ENCODE results near the gene XBP1. TPM values are rescaled to one million over a fixed set of nuclear protein-coding genes. Genes with fewer than 3 reads are reported as not detected.
A peak's percentile ranks its signal among the peaks of the same experiment; 100 is the strongest.
"Not testable (repeated sequence)": the region's sequence is repeated elsewhere in the genome, so short reads cannot be mapped to it uniquely, and the experiment has no call there.

The XBP1 gene
- total and polyA plus RNA-seq, 4 donors = 49.3 to 143 (median 95.5) TPM

DNA sequence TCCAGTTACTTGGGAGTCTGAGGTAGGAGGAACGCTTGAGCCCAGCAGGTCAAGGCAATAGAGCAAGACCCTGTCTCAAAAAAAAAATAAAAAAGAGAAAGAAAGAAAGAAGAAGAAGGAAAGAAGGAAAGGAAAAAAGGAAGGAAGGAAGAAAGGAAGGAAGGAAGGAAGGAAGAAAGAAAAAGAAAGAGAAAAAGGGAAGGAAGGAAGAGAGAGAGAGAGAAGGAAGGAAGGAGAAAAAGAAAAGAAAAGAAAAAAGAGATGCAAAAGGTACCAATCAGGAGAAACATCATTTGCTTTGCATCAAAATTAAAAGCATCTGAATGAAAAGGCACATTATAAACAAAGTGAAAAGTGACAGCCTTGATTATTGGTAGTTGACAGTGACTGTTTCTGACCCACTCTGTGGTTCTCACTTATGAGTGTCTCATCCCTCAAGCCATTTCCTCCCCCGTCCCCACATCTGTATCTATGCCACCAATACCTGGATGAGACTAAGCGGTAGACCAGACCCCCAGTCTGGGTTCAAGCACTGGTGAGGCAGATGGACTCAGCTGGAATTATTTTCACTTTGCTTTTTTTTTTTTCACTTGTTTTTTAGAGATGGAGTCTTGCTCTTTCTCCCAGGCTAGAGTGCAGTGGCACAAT is 33.0 kb upstream of the XBP1 start:
- ATAC-seq (ENCODE audit: low FRiP score) (no peak), DNase-seq (no peak)
- no peaks in the 10 kb centered on the region for H3K9me3 ChIP-seq (ENCODE audit: control insufficient read depth, low read length)
- no peaks in the 10 kb centered on the region for H3K36me3 ChIP-seq (ENCODE audit: control insufficient read depth in 1 of 2, insufficient read depth in 2 of 2, low read length in 1 of 2)
- no peaks in the 10 kb centered on the region for H3K27me3 ChIP-seq (ENCODE audit: control insufficient read depth in 1 of 2, insufficient read depth in 2 of 2, low read length in 1 of 2)
- intact Hi-C loops (cut with DNase I) = no loop called here
- WGBS, 2 donors = 92 to 95% methylated on average over 3 of the region's 3 CpGs
- no peaks in the 10 kb centered on the region for H3K4me1 ChIP-seq (ENCODE audit: control insufficient read depth in 1 of 2, insufficient read depth in 2 of 2, low read length in 2 of 2)
- H3K27ac ChIP-seq (ENCODE audit: low read depth in 1 of 2, low read length in 2 of 2) = no peak overlapping the region
- H3K4me3 ChIP-seq (ENCODE audit: low read length in 2 of 2) = no peak overlapping the region

DNA sequence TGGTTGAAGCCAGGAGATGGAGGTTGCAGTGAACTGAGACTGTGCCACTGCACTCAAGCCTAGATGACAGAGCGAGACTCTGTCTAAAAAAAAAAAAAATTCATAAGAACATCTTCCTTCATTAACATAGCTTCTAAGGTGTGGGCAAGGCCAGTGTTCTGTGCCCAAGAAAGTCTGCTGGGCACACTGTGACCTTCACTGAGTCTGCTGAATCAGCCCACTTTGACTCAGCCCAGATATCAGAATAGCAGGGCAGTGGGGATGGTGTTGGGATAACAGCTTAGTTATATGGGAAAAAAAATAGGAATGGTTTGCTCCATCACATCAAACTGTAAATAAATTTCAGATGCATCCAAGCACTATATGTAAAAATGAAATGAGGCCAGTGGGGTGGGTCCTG is 32.4 kb upstream of the XBP1 start:
- no peak for DNase-seq
- H3K9me3 ChIP-seq (ENCODE audit: control insufficient read depth, low read length) = no peaks in the 10 kb centered on the region
- H3K27ac ChIP-seq (ENCODE audit: low read depth in 1 of 2, low read length in 2 of 2) = no peak overlapping the region
- H3K27me3 ChIP-seq (ENCODE audit: control insufficient read depth in 1 of 2, insufficient read depth in 2 of 2, low read length in 1 of 2) = no peaks in the 10 kb centered on the region
- no peaks in the 10 kb centered on the region for H3K36me3 ChIP-seq (ENCODE audit: control insufficient read depth in 1 of 2, insufficient read depth in 2 of 2, low read length in 1 of 2)
- no peaks in the 10 kb centered on the region for H3K4me1 ChIP-seq (ENCODE audit: control insufficient read depth in 1 of 2, insufficient read depth in 2 of 2, low read length in 2 of 2)
- intact Hi-C loops (cut with DNase I) = no loop called here
- no peak overlapping the region for H3K4me3 ChIP-seq (ENCODE audit: low read length in 2 of 2)
- ATAC-seq (ENCODE audit: low FRiP score) = no peak
- 100% methylated on average over 1 of the region's 1 CpG for WGBS, 2 donors

DNA sequence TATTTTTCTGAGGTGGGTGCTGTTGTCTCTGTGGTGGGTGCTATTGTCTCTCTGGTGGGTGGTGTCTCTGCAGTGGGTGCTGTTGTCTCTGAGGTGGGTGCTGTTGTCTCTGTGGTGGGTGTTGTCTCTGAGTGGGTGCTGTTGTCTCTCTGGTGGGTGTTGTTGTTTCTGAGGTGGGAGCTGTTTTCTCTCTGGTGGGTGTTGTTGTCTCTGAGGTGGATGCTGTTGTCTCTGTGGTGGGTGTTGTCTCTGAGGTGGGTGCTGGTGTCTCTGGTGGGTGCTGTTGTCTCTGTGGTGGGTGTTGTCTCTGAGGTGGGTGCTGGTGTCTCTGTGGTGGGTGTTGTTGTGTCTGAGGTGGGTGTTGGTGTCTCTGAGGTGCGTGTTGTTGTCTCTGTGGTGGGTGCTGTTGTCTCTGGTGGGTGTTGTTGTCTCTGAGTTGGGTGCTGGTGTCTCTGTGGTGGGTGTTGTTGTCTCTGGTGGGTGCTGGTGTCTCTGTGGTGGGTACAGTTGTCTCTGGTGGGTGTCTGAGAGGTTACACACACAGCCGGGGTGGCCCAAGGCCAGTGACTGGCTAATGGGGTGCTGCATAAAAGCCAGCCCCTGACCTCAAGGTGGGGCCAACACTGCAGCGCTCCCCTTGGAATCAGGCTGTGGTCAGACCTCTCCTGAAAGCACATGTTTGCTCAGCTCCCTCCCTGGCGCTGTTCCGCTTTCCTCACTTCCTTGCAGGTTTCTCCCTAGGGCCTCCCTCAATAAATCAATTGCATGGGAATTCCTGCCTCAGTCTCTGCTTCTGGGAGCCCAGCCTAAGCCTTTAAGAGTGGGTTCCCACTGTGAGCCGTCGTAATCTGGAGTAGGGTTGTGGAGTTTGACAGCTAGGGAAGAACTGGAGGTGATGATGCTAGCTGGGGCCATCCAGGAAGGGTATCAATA is 31.0 kb upstream of the XBP1 start:
- Histone ChIP-seq H3K4me3 (ENCODE audit: low read length in 2 of 2) (no peak overlapping the region), H3K27ac (ENCODE audit: low read depth in 1 of 2, low read length in 2 of 2) (no peak overlapping the region), H3K27me3 (ENCODE audit: control insufficient read depth in 1 of 2, insufficient read depth in 2 of 2, low read length in 1 of 2) (no peaks in the 10 kb centered on the region), H3K36me3 (ENCODE audit: control insufficient read depth in 1 of 2, insufficient read depth in 2 of 2, low read length in 1 of 2) (no peaks in the 10 kb centered on the region), H3K4me1 (ENCODE audit: control insufficient read depth in 1 of 2, insufficient read depth in 2 of 2, low read length in 2 of 2) (no peaks in the 10 kb centered on the region), H3K9me3 (ENCODE audit: control insufficient read depth, low read length) (no peaks in the 10 kb centered on the region)
- WGBS, 2 donors = 79 to 82% methylated on average over 7 of the region's 7 CpGs
- ATAC-seq (ENCODE audit: low FRiP score) (no peak), DNase-seq (no peak)
- intact Hi-C loops (cut with DNase I) = no loop called here

DNA sequence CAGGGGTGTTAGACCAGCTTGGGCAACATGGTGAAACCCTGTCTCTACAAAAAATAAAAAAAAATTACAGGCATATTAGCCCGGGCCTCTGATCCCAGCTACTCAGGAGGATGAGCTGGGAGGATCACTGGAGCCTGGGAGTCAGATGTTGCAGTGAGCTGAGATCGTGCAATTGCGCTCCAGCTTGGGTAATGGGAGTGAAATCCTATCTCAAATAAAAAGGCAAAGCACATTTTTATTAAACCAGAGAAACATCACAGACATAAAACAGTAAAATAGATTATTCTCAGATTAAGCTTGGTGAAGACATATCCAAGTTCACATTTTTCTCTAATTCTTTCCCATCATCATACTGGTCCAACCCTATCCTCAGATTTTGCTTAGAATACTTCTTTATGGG is 30.1 kb upstream of the XBP1 start:
- WGBS, 2 donors = 92% methylated on average over 3 of the region's 3 CpGs

DNA sequence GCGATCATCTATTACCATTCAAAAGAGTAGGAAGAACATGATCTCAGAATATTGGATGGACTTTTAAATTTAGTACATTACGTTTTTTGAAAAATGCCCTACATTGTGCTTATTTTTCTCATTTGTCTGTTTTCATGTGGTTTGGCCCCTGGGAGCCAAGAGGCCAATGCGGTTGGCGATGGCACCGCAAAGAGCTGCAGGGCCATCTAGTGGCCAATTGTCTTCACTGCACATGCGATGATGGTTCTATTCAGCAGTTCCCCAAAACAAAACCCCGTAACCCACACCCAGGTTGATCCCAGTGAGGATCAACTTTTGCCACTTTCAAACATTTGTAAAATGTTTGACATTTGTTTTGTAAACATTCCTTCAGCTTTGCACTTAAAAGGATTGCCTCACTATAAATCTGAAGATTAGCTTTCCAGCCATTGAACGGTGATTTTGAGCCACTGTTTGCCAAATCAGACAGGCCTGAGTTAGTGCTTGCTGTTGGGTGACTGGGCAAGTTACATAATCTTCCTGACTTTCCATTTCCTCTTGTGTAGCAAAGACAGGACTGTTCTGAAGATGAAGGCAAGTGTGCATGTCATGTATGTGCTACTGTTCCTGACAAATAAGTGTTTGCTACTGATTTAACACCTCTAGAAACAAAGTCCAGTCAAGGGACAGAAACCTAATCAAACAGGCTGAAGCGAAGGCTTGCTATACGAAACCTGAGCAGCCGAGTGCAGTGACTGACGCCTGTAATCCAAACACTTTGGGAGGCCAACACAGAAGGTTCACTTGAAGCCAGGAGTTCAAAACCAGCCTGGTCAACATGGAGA is 29.2 kb upstream of the XBP1 start:
- Histone ChIP-seq H3K27me3 (ENCODE audit: control insufficient read depth in 1 of 2, insufficient read depth in 2 of 2, low read length in 1 of 2) (no peaks in the 10 kb centered on the region), H3K4me3 (ENCODE audit: low read length in 2 of 2) (no peak overlapping the region), H3K36me3 (ENCODE audit: control insufficient read depth in 1 of 2, insufficient read depth in 2 of 2, low read length in 1 of 2) (no peaks in the 10 kb centered on the region), H3K9me3 (ENCODE audit: control insufficient read depth, low read length) (no peaks in the 10 kb centered on the region), H3K4me1 (ENCODE audit: control insufficient read depth in 1 of 2, insufficient read depth in 2 of 2, low read length in 2 of 2) (no peaks in the 10 kb centered on the region), H3K27ac (ENCODE audit: low read depth in 1 of 2, low read length in 2 of 2) (no peak overlapping the region)
- intact Hi-C loops (cut with DNase I) = loop anchor here (1.0 to 10.0 kb wide), 5 partner anchors 229 to 805 kb away; no protein-coding TSS in a partner anchor
- DNase-seq (peak; percentile 86 to 88), ATAC-seq (ENCODE audit: low FRiP score) (peak; percentile 93)
- WGBS, 2 donors = 40 to 41% methylated on average over 12 of the region's 12 CpGs

More for the DNA sequence above, 30.1 kb upstream of the XBP1 start:
- Histone ChIP-seq H3K27me3 (ENCODE audit: control insufficient read depth in 1 of 2, insufficient read depth in 2 of 2, low read length in 1 of 2) (no peaks in the 10 kb centered on the region), H3K4me3 (ENCODE audit: low read length in 2 of 2) (no peak overlapping the region), H3K4me1 (ENCODE audit: control insufficient read depth in 1 of 2, insufficient read depth in 2 of 2, low read length in 2 of 2) (no peaks in the 10 kb centered on the region), H3K27ac (ENCODE audit: low read depth in 1 of 2, low read length in 2 of 2) (no peak overlapping the region), H3K9me3 (ENCODE audit: control insufficient read depth, low read length) (no peaks in the 10 kb centered on the region), H3K36me3 (ENCODE audit: control insufficient read depth in 1 of 2, insufficient read depth in 2 of 2, low read length in 1 of 2) (no peaks in the 10 kb centered on the region)
- intact Hi-C loops (cut with DNase I) = no loop called here
- ATAC-seq (ENCODE audit: low FRiP score) (no peak), DNase-seq (no peak)

DNA sequence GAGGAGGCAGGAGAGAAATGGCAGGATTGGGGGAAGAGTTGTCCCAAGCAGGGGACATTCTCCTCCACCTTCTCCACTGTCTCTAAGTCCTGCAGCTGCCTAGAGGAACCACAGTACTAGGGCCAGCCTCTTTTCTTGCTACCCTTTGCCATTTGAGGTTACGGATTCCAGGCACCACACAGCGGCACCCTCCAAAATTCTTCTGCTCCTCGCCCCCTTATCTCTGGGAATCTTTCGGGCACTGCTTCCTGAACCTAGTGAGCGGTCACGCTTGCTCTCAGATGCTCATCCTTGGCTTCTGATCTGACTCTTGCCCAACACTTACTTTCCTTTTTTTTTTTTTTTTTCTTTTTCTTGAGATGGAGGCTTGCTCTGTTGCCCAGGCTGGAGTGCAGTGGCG is 26.6 kb upstream of the XBP1 start:
- DNase-seq = no peak

DNA sequence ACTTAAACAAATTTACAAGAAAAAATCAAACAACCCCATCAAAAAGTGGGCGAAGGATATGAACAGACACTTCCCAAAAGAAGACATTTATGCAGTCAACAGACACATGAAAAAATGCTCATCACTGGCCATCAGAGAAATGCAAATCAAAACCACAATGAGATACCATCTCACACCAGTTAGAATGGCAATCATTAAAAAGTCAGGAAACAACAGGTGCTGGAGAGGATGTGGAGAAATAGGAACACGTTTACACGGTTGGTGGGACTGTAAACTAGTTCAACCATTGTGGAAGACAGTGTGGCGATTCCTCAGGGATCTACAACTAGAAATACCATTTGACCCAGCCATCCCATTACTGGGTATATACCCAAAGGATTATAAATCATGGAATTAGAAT is 26.1 kb upstream of the XBP1 start:
- H3K9me3 ChIP-seq (ENCODE audit: control insufficient read depth, low read length); H3K27ac ChIP-seq (ENCODE audit: low read depth in 1 of 2, low read length in 2 of 2); H3K36me3 ChIP-seq (ENCODE audit: control insufficient read depth in 1 of 2, insufficient read depth in 2 of 2, low read length in 1 of 2); DNase-seq; H3K4me3 ChIP-seq (ENCODE audit: low read length in 2 of 2); H3K4me1 ChIP-seq (ENCODE audit: control insufficient read depth in 1 of 2, insufficient read depth in 2 of 2, low read length in 2 of 2); ATAC-seq (ENCODE audit: low FRiP score); H3K27me3 ChIP-seq (ENCODE audit: control insufficient read depth in 1 of 2, insufficient read depth in 2 of 2, low read length in 1 of 2): not testable (repeated sequence)
- intact Hi-C loops (cut with DNase I) = loop anchor here (5.0 to 10.0 kb wide), 3 partner anchors 772 to 802 kb away; no protein-coding TSS in a partner anchor
- 85% methylated on average over 4 of the region's 4 CpGs for WGBS, 2 donors

More for the DNA sequence above, 26.6 kb upstream of the XBP1 start:
- Histone ChIP-seq H3K27me3 (ENCODE audit: control insufficient read depth in 1 of 2, insufficient read depth in 2 of 2, low read length in 1 of 2) (no peaks in the 10 kb centered on the region), H3K36me3 (ENCODE audit: control insufficient read depth in 1 of 2, insufficient read depth in 2 of 2, low read length in 1 of 2) (no peaks in the 10 kb centered on the region), H3K4me3 (ENCODE audit: low read length in 2 of 2) (no peak overlapping the region), H3K4me1 (ENCODE audit: control insufficient read depth in 1 of 2, insufficient read depth in 2 of 2, low read length in 2 of 2) (no peaks in the 10 kb centered on the region), H3K27ac (ENCODE audit: low read depth in 1 of 2, low read length in 2 of 2) (no peak overlapping the region), H3K9me3 (ENCODE audit: control insufficient read depth, low read length) (no peaks in the 10 kb centered on the region)
- intact Hi-C loops (cut with DNase I) = loop anchor here (5.0 to 10.0 kb wide), 3 partner anchors 772 to 802 kb away; no protein-coding TSS in a partner anchor
- ATAC-seq (ENCODE audit: low FRiP score) = no peak
- WGBS, 2 donors = 95 to 96% methylated on average over 7 of the region's 7 CpGs

DNA sequence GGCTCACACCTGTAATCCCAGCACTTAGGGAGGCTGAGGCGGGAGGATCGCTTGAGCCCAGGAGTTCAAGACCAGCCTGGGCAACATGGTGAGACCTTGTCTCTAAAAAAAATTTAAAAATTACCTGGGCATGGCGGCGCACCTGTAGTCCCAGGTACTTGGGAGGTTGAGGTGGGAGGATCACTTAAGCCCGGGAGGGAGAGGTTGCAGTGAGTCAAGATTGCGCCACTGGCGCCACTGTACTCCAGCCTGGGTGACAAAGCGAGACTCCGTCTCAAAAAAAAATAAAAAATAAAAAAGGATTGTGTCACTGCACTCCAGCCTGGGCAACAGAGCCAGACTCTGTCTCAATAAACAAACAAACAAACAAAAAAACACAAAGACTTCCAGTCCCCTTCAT is 24.1 kb upstream of the XBP1 start:
- DNase-seq; H3K4me3 ChIP-seq (ENCODE audit: low read length in 2 of 2); H3K27me3 ChIP-seq (ENCODE audit: control insufficient read depth in 1 of 2, insufficient read depth in 2 of 2, low read length in 1 of 2); H3K27ac ChIP-seq (ENCODE audit: low read depth in 1 of 2, low read length in 2 of 2); H3K9me3 ChIP-seq (ENCODE audit: control insufficient read depth, low read length); ATAC-seq (ENCODE audit: low FRiP score); H3K36me3 ChIP-seq (ENCODE audit: control insufficient read depth in 1 of 2, insufficient read depth in 2 of 2, low read length in 1 of 2); H3K4me1 ChIP-seq (ENCODE audit: control insufficient read depth in 1 of 2, insufficient read depth in 2 of 2, low read length in 2 of 2): not testable (repeated sequence)
- WGBS, 2 donors = 97 to 98% methylated on average over 9 of the region's 9 CpGs
- intact Hi-C loops (cut with DNase I) = loop anchor here (10.0 kb wide), 2 partner anchors 770 to 800 kb away; no protein-coding TSS in a partner anchor

Measured in aorta (tissue), 5 donors.